GM04503 (cell line): Measurements from ENCODE around the gene ARHGEF19.
"Not testable (repeated sequence)": the region's sequence is repeated elsewhere in the genome, so short reads cannot be mapped to it uniquely, and the experiment has no call there.

Experiments
- DNase-seq: peaks from one replicate; pipeline ENCODE4 v3.0.0-alpha.2; 2012; ENCODE audit warnings: low read depth

ARHGEF19 gene

GRCh38 chr1:16181887-16182719, 30.3 kb downstream of the ARHGEF19 start:
- DNase-seq, result peak; percentile 78

- no peak for DNase-seq
Measured at GRCh38 chr1:16180291-16180824, 32.1 kb downstream of the ARHGEF19 start.

- no peak for DNase-seq
Measured at GRCh38 chr1:16178596-16179497, 33.6 kb downstream of the ARHGEF19 start.

- DNase-seq, result no peak
Measured at GRCh38 chr1:16177306-16177705, 35.1 kb downstream of the ARHGEF19 start.

GRCh38 chr1:16176653-16177052, 35.8 kb downstream of the ARHGEF19 start:
- DNase-seq, result no peak

GRCh38 chr1:16175610-16176553, 36.6 kb downstream of the ARHGEF19 start:
- peak; percentile 62 for DNase-seq

GRCh38 chr1:16174886-16175598, 37.4 kb downstream of the ARHGEF19 start:
- no peak for DNase-seq

- DNase-seq, result no peak
Measured at GRCh38 chr1:16174261-16174868, 38.1 kb downstream of the ARHGEF19 start.

GRCh38 chr1:16173447-16174260, 38.8 kb downstream of the ARHGEF19 start:
- DNase-seq, result no peak

- DNase-seq, result no peak
Measured at GRCh38 chr1:16172964-16173446, 39.4 kb downstream of the ARHGEF19 start.

GRCh38 chr1:16172218-16172830, 40.1 kb downstream of the ARHGEF19 start:
- no peak for DNase-seq

- DNase-seq, result no peak
Measured at GRCh38 chr1:16171314-16172151, 40.9 kb downstream of the ARHGEF19 start.

- DNase-seq, result no peak
Measured at GRCh38 chr1:16170283-16170673, 42.2 kb downstream of the ARHGEF19 start.

- no peak for DNase-seq
Measured at GRCh38 chr1:16168622-16169360, 43.7 kb downstream of the ARHGEF19 start.

- not testable (repeated sequence) for DNase-seq
Measured at GRCh38 chr1:16168144-16168495, 44.3 kb downstream of the ARHGEF19 start.

- no peak for DNase-seq
Measured at GRCh38 chr1:16167331-16168143, 44.9 kb downstream of the ARHGEF19 start.

- DNase-seq, result no peak
Measured at GRCh38 chr1:16166117-16166516, 46.3 kb downstream of the ARHGEF19 start.
